Stimulated activated CD8-positive, alpha-beta memory T cell treated with anti-CD3 and anti-CD28 coated beads, Interleukin-15, amount 100 ng/mL, for 24 hours (primary cell): ENCODE results near the gene PLXDC2.
"Not testable (repeated sequence)": the region's sequence is repeated elsewhere in the genome, so short reads cannot be mapped to it uniquely, and the experiment has no call there.

Source experiments
- DNase-seq: peaks from one replicate; pipeline ENCODE4 v3.0.0-alpha.2; 2020; ENCODE audit warnings: low read depth

Gene PLXDC2

GRCh38 chr10:20045100-20045499 is 228.9 kb downstream of the PLXDC2 start:
- DNase-seq = not testable (repeated sequence)

- DNase-seq = no peak
Measured at GRCh38 chr10:20048161-20048560, 231.9 kb downstream of the PLXDC2 start.

- no peak for DNase-seq
Measured at GRCh38 chr10:20058135-20058534, 241.9 kb downstream of the PLXDC2 start.

- no peak for DNase-seq
Measured at GRCh38 chr10:20059084-20059835, 243.0 kb downstream of the PLXDC2 start.

- no peak for DNase-seq
Measured at GRCh38 chr10:20065814-20066213, 249.6 kb downstream of the PLXDC2 start.

GRCh38 chr10:20073167-20073566 is 256.9 kb downstream of the PLXDC2 start:
- no peak for DNase-seq

- no peak for DNase-seq
Measured at GRCh38 chr10:20075713-20076112, 259.5 kb downstream of the PLXDC2 start.

GRCh38 chr10:20084451-20084850 is 268.2 kb downstream of the PLXDC2 start:
- DNase-seq = no peak

GRCh38 chr10:20085115-20085514 is 268.9 kb downstream of the PLXDC2 start:
- DNase-seq = no peak

GRCh38 chr10:20087353-20087752 is 271.1 kb downstream of the PLXDC2 start:
- DNase-seq = no peak

GRCh38 chr10:20088061-20088701 is 271.9 kb downstream of the PLXDC2 start:
- DNase-seq = no peak

- DNase-seq = no peak
Measured at GRCh38 chr10:20089879-20090278, 273.6 kb downstream of the PLXDC2 start.

GRCh38 chr10:20090831-20091230 is 274.6 kb downstream of the PLXDC2 start:
- DNase-seq = no peak

GRCh38 chr10:20091698-20092097 is 275.5 kb downstream of the PLXDC2 start:
- DNase-seq = no peak

GRCh38 chr10:20093600-20093999 is 277.4 kb downstream of the PLXDC2 start:
- no peak for DNase-seq

GRCh38 chr10:20094226-20094976 is 278.2 kb downstream of the PLXDC2 start:
- no peak for DNase-seq

GRCh38 chr10:20100171-20100570 is 283.9 kb downstream of the PLXDC2 start:
- no peak for DNase-seq

GRCh38 chr10:20105236-20105635 is 289.0 kb downstream of the PLXDC2 start:
- DNase-seq = no peak

- DNase-seq = no peak
Measured at GRCh38 chr10:20105931-20106330, 289.7 kb downstream of the PLXDC2 start.

GRCh38 chr10:20108021-20108420 is 291.8 kb downstream of the PLXDC2 start:
- DNase-seq = no peak

- DNase-seq = no peak
Measured at GRCh38 chr10:20109613-20110012, 293.4 kb downstream of the PLXDC2 start.

GRCh38 chr10:20110125-20111100 is 294.2 kb downstream of the PLXDC2 start:
- DNase-seq = no peak
